GM12891 (cell line): ENCODE measurements around the gene VRK2.

ENCODE experiments used
- PAX5 ChIP-seq: IDR thresholded peaks from 2 replicates; pipeline ENCODE4 v1.6.1; 2011; ENCODE audit warnings: low read length, moderate library complexity, mild to moderate bottlenecking; ENCODE audit not compliant: insufficient read depth, severe bottlenecking
- POLR2A ChIP-seq: IDR thresholded peaks from 2 replicates; pipeline ENCODE4 v1.6.1; 2011; ENCODE audit warnings: low read depth, low read length, control low read depth
- POLR2AphosphoS5 ChIP-seq: IDR thresholded peaks from 2 replicates; pipeline ENCODE4 v1.6.1; 2011; ENCODE audit warnings: low read depth, low read length, control low read depth
- POU2F2 ChIP-seq: IDR thresholded peaks from 2 replicates; pipeline ENCODE4 v1.6.1; 2011; ENCODE audit warnings: low read depth, mild to moderate bottlenecking, control low read depth, low read length, moderate library complexity
- SPI1 ChIP-seq: IDR thresholded peaks from 2 replicates; pipeline ENCODE4 v1.6.1; 2011; ENCODE audit warnings: low read depth, low read length, control low read depth
- TAF1 ChIP-seq: IDR thresholded peaks from 2 replicates; pipeline ENCODE4 v1.6.1; 2011; ENCODE audit warnings: low read depth, low read length, control low read depth

DNA sequence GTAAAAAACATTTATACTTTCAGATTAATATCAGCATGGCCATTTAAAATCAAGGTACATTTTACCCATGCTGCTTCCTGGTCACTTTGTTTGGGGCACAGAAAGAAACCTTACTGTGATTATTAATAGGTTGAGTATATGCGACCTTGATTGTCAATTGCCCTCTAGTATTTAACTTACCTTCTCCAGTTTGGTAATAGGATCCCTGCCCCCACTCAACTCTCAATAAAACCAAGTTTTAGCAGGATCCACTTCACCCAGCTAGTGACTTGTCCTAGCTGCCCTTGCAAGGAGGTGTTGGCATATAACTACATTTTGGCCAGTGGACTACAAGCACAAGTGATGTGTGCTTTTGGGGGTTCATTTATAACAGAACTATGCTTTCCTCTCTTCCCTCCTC lies 160.2 kb downstream of the VRK2 start:
- TF ChIP-seq POLR2A (no peak), POLR2AphosphoS5 (no peak), TAF1 (no peak), PAX5 (no peak), POU2F2 (no peak), SPI1 (no peak)
